Measurements from ENCODE around the gene DNAJB4. TPM values are rescaled to one million over a fixed set of nuclear protein-coding genes. Genes with fewer than 3 reads are reported as not detected.

The DNAJB4 gene
- total and polyA plus RNA-seq, 2 experiments from 2014 or later, result 29.5 to 36.5 TPM

- H3K9me3 ChIP-seq (ENCODE audit: low read depth), result no peaks in the 10 kb centered on the region
- no peak overlapping the region for H2AFZ ChIP-seq
- no peaks in the 10 kb centered on the region for H3K36me3 ChIP-seq (replicated peaks; ENCODE audit: insufficient read depth, low read depth)
- DNase-seq (ENCODE audit: low spot score), result no peak
- H4K20me1 ChIP-seq (ENCODE audit: insufficient read depth, poor library complexity, severe bottlenecking), result no peaks in the 10 kb centered on the region
- H3K4me1 ChIP-seq (ENCODE audit: insufficient read depth), result no peaks in the 10 kb centered on the region
- H3K4me3 ChIP-seq, result no peak overlapping the region
- TF ChIP-seq CTCF (IDR thresholded peaks at IDR 0.05; ENCODE audit: poor library complexity) (no peak), EZH2phosphoT487 (IDR thresholded peaks at IDR 0.05; ENCODE audit: low read depth, severe bottlenecking, unreplicated experiment) (no peak), EZH2 (IDR thresholded peaks at IDR 0.05; ENCODE audit: borderline replicate concordance) (no peak)
- H3K4me2 ChIP-seq, result no peak overlapping the region
- peaks cover 84% of the 10 kb centered on the region for H3K79me2 ChIP-seq
- no peaks in the 10 kb centered on the region for H3K27me3 ChIP-seq
- no peaks in the 10 kb centered on the region for H3K9me2 ChIP-seq (replicated peaks; ENCODE audit: insufficient read depth)
- 99% methylated on average over 3 of the region's 3 CpGs for WGBS (ENCODE audit: low lambda C conversion rate, missing lambda C conversion rate)
- H3K27ac ChIP-seq, result no peak overlapping the region
Measured at GRCh38 chr1:77990629-77991204, 14.0 kb upstream of the DNAJB4 start.

GRCh38 chr1:77991638-77992037 is 13.1 kb upstream of the DNAJB4 start:
- H3K36me3 ChIP-seq (replicated peaks; ENCODE audit: insufficient read depth, low read depth), result no peaks in the 10 kb centered on the region
- no peak overlapping the region for H3K4me2 ChIP-seq
- DNase-seq (ENCODE audit: low spot score), result no peak
- no peak overlapping the region for H2AFZ ChIP-seq
- no peak overlapping the region for H3K4me3 ChIP-seq
- no peaks in the 10 kb centered on the region for H4K20me1 ChIP-seq (ENCODE audit: insufficient read depth, poor library complexity, severe bottlenecking)
- no peaks in the 10 kb centered on the region for H3K27me3 ChIP-seq
- TF ChIP-seq EZH2phosphoT487 (IDR thresholded peaks at IDR 0.05; ENCODE audit: low read depth, severe bottlenecking, unreplicated experiment) (no peak), EZH2 (IDR thresholded peaks at IDR 0.05; ENCODE audit: borderline replicate concordance) (no peak), CTCF (IDR thresholded peaks at IDR 0.05; ENCODE audit: poor library complexity) (no peak)
- H3K27ac ChIP-seq, result no peak overlapping the region
- peaks cover 78% of the 10 kb centered on the region for H3K79me2 ChIP-seq
- no peaks in the 10 kb centered on the region for H3K9me2 ChIP-seq (replicated peaks; ENCODE audit: insufficient read depth)
- no peaks in the 10 kb centered on the region for H3K4me1 ChIP-seq (ENCODE audit: insufficient read depth)
- no peaks in the 10 kb centered on the region for H3K9me3 ChIP-seq (ENCODE audit: low read depth)

- Histone ChIP-seq H3K79me2 (peaks cover 55% of the 10 kb centered on the region), H3K36me3 (replicated peaks; ENCODE audit: insufficient read depth, low read depth) (no peaks in the 10 kb centered on the region), H4K20me1 (ENCODE audit: insufficient read depth, poor library complexity, severe bottlenecking) (no peaks in the 10 kb centered on the region), H3K27me3 (no peaks in the 10 kb centered on the region), H3K4me2 (no peak overlapping the region), H3K27ac (no peak overlapping the region), H3K9me3 (ENCODE audit: low read depth) (no peaks in the 10 kb centered on the region), H3K4me3 (no peak overlapping the region), H2AFZ (no peak overlapping the region), H3K9me2 (replicated peaks; ENCODE audit: insufficient read depth) (no peaks in the 10 kb centered on the region), H3K4me1 (ENCODE audit: insufficient read depth) (no peaks in the 10 kb centered on the region)
- TF ChIP-seq CTCF (IDR thresholded peaks at IDR 0.05; ENCODE audit: poor library complexity), result no peak
- TF ChIP-seq EZH2phosphoT487 (IDR thresholded peaks at IDR 0.05; ENCODE audit: low read depth, severe bottlenecking, unreplicated experiment), result no peak
- TF ChIP-seq EZH2 (IDR thresholded peaks at IDR 0.05; ENCODE audit: borderline replicate concordance), result no peak
- 99% methylated on average over 3 of the region's 3 CpGs for WGBS (ENCODE audit: low lambda C conversion rate, missing lambda C conversion rate)
- no peak for DNase-seq (ENCODE audit: low spot score)
Measured at GRCh38 chr1:77994117-77994705, 10.5 kb upstream of the DNAJB4 start.
